Jurkat, Clone E6-1 (cell line): Measurements from ENCODE around the gene IGSF21.

Experiments
- DNase-seq: peaks from one replicate; pipeline ENCODE4 v3.0.0-alpha.2; 2011; ENCODE audit warnings: low read depth, low spot score
- H3K4me3 ChIP-seq: 2 replicates; pipeline ENCODE4 v1.5.1; 2011; ENCODE audit warnings: mild to moderate bottlenecking, low read length, control low read depth, moderate library complexity

IGSF21 gene

DNA sequence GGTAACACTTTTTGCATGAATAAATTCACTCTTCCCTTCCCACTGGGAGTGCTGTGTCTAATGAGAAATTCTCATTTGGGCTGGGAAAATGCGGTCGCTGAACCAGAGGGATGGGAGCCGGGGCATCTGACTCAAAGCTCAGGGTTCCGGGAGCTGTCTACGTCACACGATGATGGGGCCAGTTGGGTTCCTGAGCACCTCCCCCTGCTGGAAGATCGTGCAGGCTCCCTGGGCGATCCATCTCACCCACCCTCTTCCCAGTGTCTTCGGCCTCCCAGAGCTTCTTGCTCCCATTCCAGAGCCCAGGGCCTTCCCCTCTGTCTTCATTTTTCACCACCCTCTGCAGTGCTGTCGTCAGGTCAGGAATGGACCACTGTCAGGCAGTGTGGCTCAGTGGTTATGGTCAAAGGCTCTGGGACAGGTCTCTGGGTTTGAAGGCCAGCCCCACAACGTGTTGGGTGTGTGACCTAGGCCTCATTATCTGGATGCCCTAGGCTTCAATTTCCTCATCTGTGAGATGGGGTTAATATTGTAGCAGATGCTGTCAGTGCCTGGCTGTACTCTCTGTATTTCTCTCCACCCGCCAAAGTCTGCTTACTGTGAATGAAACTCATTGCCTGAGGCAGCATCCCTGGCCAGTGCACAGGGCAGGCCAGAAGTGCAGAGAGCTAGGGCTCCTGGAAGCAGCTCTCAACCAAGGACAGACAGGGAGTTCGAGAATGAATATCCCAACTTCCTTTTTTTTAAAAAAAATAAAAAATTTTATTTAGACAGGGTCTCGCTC, 31.8 kb downstream of the IGSF21 start:
- no peak overlapping the region for H3K4me3 ChIP-seq
- no peak for DNase-seq

DNA sequence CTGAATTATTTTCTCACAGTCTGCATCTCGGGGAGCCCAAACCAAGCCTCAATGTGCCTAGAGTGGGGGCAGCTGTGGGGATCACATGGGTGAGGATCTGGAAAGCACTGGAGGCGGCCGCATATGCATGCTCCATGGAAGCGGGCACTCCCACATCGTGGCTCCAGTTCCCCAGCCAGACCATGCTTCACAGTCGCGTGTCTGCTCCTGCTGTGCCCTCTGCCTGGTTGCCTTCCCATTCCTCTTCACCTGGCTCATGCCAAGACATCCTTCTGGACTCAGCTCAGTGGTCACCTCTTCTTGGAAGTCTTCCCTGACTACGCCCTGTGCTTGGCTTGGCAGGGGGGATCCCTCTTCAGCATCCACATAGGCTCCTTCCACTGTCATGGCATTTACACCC, 32.8 kb downstream of the IGSF21 start:
- no peak for DNase-seq
- no peak overlapping the region for H3K4me3 ChIP-seq

- DNase-seq = no peak
Measured at GRCh38 chr1:18141661-18142060, 34.1 kb downstream of the IGSF21 start.

DNA sequence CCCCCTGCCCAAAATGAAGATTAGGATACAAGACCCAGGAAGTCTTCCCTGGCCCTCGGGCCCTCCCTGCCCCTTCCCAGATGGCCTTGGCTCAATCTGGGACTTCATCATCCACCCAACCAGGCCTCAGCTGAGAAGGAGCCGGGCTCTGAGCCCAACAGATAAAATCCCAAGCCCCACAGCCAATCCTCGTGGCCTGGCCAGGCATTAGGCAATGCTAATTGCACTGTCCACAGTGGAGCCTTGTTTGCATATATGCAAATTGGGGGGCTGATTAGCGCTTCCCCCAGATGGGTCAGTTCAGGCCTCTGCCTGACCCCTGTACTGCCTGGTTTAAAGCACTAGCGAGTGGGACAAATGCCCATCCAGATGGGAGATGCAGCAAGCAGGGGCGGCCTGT, 34.9 kb downstream of the IGSF21 start:
- DNase-seq = no peak
- no peak overlapping the region for H3K4me3 ChIP-seq

More at GRCh38 chr1:18141661-18142060, 34.1 kb downstream of the IGSF21 start:
- no peak overlapping the region for H3K4me3 ChIP-seq

- DNase-seq = no peak
- H3K4me3 ChIP-seq = no peak overlapping the region
Measured at GRCh38 chr1:18142969-18143368, 35.4 kb downstream of the IGSF21 start.

GRCh38 chr1:18144062-18144461, 36.5 kb downstream of the IGSF21 start:
- no peak overlapping the region for H3K4me3 ChIP-seq
- no peak for DNase-seq

DNA sequence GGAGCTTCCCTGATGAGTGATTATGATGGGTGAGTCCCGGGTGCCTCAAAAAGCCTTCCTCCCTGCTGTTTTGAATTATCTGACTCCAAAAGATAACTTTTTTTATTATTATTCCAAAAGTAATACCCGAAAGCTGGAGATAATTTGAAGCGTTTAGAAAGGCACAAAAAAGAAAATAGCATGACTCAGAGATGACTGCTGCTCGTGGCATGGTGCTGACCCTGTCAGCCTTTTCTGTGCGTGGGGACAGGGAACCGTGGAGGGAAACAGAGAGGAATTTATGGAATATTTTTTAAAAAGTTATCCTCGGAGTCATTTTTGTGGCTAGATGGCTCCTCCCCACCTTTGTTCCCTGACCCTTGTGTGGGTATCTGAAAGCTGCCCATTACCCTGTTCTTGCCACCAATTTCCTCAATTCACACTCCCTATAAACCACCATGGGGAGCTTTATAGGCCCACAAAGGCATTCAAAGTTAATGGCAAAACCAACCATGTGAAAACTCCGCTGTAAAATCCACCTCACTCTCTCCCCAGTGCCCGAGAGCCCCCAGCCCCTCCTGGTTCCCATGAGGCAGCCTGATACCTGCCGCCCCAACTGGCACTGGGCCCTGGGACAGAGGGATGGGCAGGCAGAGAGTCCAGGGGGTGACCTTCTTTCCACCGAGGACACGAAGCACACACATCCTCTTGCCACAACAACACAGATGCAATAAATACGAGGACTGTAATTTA, 37.5 kb downstream of the IGSF21 start:
- H3K4me3 ChIP-seq = no peak overlapping the region
- no peak for DNase-seq

GRCh38 chr1:18145851-18146618, 38.4 kb downstream of the IGSF21 start:
- DNase-seq = no peak
- no peak overlapping the region for H3K4me3 ChIP-seq

GRCh38 chr1:18146886-18147285, 39.3 kb downstream of the IGSF21 start:
- DNase-seq = no peak

DNA sequence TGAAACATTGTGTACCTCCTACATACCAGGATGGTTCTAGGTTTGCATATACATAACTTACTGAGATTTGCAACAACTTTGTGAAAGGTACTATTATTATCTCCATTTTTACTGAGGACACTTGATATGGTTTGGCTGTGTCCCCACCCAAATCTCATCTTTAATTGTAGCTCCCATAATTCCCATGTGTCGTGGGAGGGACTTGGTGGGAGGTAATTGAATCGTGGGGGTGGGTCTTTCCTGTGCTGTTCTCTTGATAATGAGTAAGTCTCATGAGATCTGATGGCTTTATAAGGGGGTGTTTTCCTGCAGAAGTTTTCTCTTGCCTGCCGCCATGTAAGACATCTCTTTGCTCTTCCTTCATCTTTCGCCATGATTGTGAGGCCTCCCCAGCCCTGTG, 40.1 kb downstream of the IGSF21 start:
- H3K4me3 ChIP-seq = no peak overlapping the region

More at GRCh38 chr1:18146886-18147285, 39.3 kb downstream of the IGSF21 start:
- H3K4me3 ChIP-seq = no peak overlapping the region

DNA sequence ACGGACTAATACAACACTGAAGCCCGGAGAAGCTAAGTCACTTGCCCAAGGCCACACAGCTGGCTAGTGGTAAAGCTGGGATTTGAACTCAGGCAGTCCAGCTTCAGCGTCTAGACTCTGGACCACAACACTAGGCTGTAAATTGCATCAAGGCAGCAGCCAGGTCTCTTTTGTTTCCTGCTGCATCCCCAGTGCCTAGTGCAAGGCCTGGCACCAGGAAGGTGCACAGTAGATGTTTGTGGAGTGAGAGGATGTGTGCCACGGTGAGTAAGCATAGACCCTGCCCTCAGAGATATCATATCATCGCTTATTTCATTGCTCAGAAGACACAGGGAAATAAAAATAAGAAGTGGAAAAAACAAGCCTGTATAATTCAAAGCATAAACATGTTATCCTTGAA, 40.9 kb downstream of the IGSF21 start:
- H3K4me3 ChIP-seq = no peak overlapping the region
- DNase-seq = no peak

More for the DNA sequence above, 40.1 kb downstream of the IGSF21 start:
- DNase-seq = no peak

GRCh38 chr1:18149027-18149641, 41.5 kb downstream of the IGSF21 start:
- no peak overlapping the region for H3K4me3 ChIP-seq
- DNase-seq = no peak

GRCh38 chr1:18151436-18152122, 44.0 kb downstream of the IGSF21 start:
- no peak for DNase-seq
- H3K4me3 ChIP-seq = no peak overlapping the region

DNA sequence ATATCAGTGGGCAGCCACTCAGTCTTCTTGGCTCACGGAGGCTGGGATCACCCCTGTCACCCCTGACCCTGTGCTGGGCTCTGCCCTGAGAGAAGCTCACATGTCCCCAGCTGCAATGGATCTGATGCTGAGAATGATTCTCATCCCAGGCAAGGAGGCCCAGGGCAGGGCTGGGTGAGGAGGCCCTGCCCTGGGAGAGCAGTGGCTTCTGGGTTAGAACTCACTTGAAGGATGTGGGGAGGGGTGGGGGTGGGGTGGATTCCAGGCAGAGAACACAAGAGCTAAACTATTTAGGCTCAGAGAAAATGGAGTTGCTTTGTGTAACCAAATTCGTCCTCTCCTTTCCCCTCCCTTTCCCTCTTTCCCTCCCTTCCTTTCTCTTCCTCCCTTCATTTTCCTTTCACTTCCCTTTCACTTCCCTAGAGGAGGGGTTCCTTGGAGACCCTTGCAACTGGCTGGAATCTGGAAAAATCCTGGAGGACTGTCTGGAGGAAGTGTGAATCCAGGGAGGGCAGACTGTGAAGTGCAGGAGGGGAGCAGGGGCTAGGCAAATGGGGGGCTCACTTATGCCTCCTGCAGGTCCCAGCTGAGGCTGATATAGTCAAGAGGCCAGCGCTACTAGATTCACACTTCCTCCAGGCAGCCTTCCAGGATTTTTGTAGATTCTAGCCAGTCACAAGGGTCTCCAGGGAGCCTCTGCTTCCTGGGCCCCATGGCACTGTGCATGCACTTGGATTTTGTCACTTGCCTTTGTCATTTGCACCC, 47.0 kb downstream of the IGSF21 start:
- DNase-seq = no peak
- H3K4me3 ChIP-seq = no peak overlapping the region

DNA sequence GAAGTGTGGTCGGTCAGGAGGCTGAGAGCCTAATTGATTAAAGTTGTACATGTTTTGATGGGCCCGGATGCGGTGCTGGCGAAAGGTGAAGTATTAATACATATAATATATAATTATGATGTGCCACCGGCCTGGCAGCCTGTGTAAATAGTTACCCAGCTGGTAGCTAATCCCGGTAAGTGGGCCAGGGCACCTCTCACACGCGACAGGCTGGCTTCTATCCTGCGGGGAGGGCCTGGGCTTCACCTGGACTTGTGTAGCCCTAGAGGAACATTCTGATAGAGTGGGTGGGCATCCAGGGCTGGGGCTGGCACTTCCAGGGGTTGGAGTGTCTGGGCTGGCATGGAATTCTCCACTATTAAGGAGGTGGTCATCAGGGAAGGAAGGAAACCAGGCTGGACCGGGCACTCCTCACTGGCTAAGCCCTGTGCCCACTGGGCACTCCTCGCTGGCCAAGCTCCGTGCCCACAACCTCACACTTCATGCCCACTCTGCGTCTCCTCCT, 48.3 kb downstream of the IGSF21 start:
- DNase-seq = no peak

GRCh38 chr1:18157352-18157751, 49.8 kb downstream of the IGSF21 start:
- no peak for DNase-seq
- no peak overlapping the region for H3K4me3 ChIP-seq

More for the DNA sequence above, 48.3 kb downstream of the IGSF21 start:
- H3K4me3 ChIP-seq = no peak overlapping the region

DNA sequence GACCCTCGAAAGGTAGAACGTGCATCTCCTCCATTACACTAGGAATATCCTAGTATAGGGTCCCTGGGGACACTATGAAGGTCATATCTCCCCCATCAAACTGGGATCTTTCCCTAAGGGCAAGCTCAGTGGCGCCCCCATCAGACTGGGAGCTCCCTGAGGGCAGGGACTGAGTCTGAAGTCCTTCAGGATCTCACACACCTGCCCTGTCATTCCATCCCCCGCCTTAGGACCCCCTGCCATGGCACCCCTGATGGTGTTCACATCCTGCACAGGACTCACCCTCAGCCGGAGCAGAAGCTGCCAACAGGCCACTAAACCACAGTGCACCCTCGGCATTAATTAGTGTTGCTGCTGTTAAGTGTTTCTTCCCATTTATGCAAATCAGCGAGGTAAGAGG, 50.4 kb downstream of the IGSF21 start:
- DNase-seq = no peak
- H3K4me3 ChIP-seq = no peak overlapping the region

DNA sequence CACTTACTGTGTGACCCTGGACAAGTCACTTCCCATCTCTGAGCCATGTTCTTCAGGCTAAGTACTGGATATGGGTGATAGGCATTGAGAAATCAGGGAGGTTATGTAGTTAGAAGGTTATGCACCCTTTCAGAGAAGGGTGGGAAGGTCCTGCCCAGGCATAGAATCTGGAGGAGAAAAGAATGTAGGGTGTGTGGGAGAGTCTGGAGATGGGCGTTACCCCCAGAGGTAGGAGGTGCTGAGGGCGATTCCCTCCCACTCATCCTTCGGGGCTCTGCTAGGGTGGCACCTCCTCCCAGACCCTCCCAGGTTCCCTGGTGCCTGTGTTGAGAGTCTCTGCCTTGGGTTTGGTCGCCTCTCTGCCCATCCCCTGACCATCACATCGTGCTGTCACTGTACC, 51.1 kb downstream of the IGSF21 start:
- H3K4me3 ChIP-seq = no peak overlapping the region
- no peak for DNase-seq
